ENCODE measurements around the gene PLEKHH1.

The PLEKHH1 gene

GRCh38 chr14:67638642-67639041 is 105.6 kb downstream of the PLEKHH1 start:
- DNase-seq (ENCODE audit: low read depth in 1 of 2, low spot score in 1 of 2): no peak
- no peak overlapping the region for H3K4me3 ChIP-seq (replicated peaks; ENCODE audit: insufficient read depth, low read length)
- TF ChIP-seq REST (IDR thresholded peaks at IDR 0.05; ENCODE audit: insufficient replicate concordance, low read depth): no peak
- no peak for TF ChIP-seq CTCF (IDR thresholded peaks at IDR 0.05; ENCODE audit: insufficient read depth, low read length)
- no peak for TF ChIP-seq SPI1 (IDR thresholded peaks at IDR 0.05; ENCODE audit: borderline replicate concordance, low read depth)
- no peak for TF ChIP-seq GABPA (IDR thresholded peaks at IDR 0.05; ENCODE audit: low read depth)
- no peak overlapping the region for H3K27ac ChIP-seq (replicated peaks)
- no peaks in the 10 kb centered on the region for H3K27me3 ChIP-seq (ENCODE audit: insufficient read depth, poor library complexity, severe bottlenecking)

All from HL-60 (cell line).